Vagina (tissue), 2 donors: ENCODE measurements around the gene PLEKHH3. TPM values are rescaled to one million over a fixed set of nuclear protein-coding genes. Genes with fewer than 3 reads are reported as not detected.

Experiments
- DNase-seq, 2 donors: peaks; one replicate each; pipeline ENCODE4 v3.0.0-alpha.2; 2017; ENCODE audit errors: extremely low spot score in 2 of 2
- H3K27ac ChIP-seq: fragments of 200-600 bp; sonication (generic); one replicate; pipeline ENCODE4 v1.5.1; 2019
- H3K27me3 ChIP-seq: fragments of 200-600 bp; sonication (generic); one replicate; pipeline ENCODE4 v1.5.1; 2019
- H3K36me3 ChIP-seq, 2 donors: fragments of 200-600 bp; sonication (generic); one replicate each; pipeline ENCODE4 v1.5.1; 2017 to 2019
- H3K4me1 ChIP-seq: fragments of 200-600 bp; sonication (generic); one replicate; pipeline ENCODE4 v1.5.1; 2019
- H3K4me3 ChIP-seq, 2 donors: fragments of 200-600 bp; sonication (generic); 1 replicate in 1 of 2; 2 replicates in 1 of 2; pipeline ENCODE4 v1.5.1; 2016 to 2019
- H3K9me3 ChIP-seq: fragments of 200-600 bp; sonication (generic); one replicate; pipeline ENCODE4 v1.5.1; 2019
- CTCF ChIP-seq, 3 experiments: fragments of 450-650 bp in 2 of 3; fragments of 200-600 bp in 1 of 3; sonication (generic) in 1 of 3; IDR thresholded peaks; one replicate each; pipeline ENCODE4 v1.5.1; 2017 to 2019; ENCODE audit warnings: antibody characterized with exemption in 3 of 3, mild to moderate bottlenecking in 2 of 3, moderate library complexity in 2 of 3
- POLR2A ChIP-seq, 2 donors: fragments of 450-650 bp; IDR thresholded peaks; one replicate each; pipeline ENCODE4 v1.6.1; 2017; ENCODE audit warnings: antibody characterized with exemption in 2 of 2, mild to moderate bottlenecking in 2 of 2, moderate library complexity in 2 of 2
- POLR2AphosphoS5 ChIP-seq, 2 donors: sonication (generic); formaldehyde crosslinking; IDR thresholded peaks; one replicate each; pipeline ENCODE4 v1.9.0; 2017; ENCODE audit warnings: antibody characterized with exemption in 2 of 2, mild to moderate bottlenecking in 2 of 2, low read depth in 1 of 2; ENCODE audit not compliant: insufficient read depth in 1 of 2
- intact Hi-C: fragments of 100-400 bp; cut with DNase I; formaldehyde crosslinking; loops from one replicate; pipeline ENCODE4 v1.15.1; 2023
- total RNA-seq: library from RNA; depleted of rRNA; stranded (reverse); fragments of >200 nt; gene quantifications from one replicate; pipeline ENCODE4 v1.2.3, GENCODE V29; 2016

Gene PLEKHH3
- total RNA-seq, 1 donor from 2014 or later = 44.9 TPM

GRCh38 chr17:42659079-42659931 is 17.5 kb downstream of the PLEKHH3 start, which contains the start of gene TUBG2:
Gene TUBG2, plus strand, starts transcription at chr17:42659284. Its CDS starts 220 bp downstream, at chr17:42659504.
- Histone ChIP-seq H3K9me3 (no peaks in the 10 kb centered on the region), H3K36me3 (peaks cover 0 to 5% of the 10 kb centered on the region in 2 donors), H3K27ac (peak within 1 kb of the TSS; percentile 88), H3K27me3 (no peaks in the 10 kb centered on the region), H3K4me3 (peak within 1 kb of the TSS; percentile 66 to 81), H3K4me1 (peaks cover 28% of the 10 kb centered on the region)
- intact Hi-C loops = no loop called here
- TF ChIP-seq POLR2A (IDR thresholded peaks at IDR 0.05) (peak in 1 of 2 donors; percentile 75), POLR2AphosphoS5 (IDR thresholded peaks at IDR 0.05; ENCODE audit: insufficient read depth in 1 of 2, low read depth in 1 of 2) (peak; percentile 86 to 96), CTCF (IDR thresholded peaks at IDR 0.05) (no peak)
- peak in 1 of 2 donors; percentile 87 for DNase-seq

GRCh38 chr17:42657824-42658588 is 18.8 kb downstream of the PLEKHH3 start:
- no peaks in the 10 kb centered on the region for H3K36me3 ChIP-seq
- intact Hi-C loops = no loop called here
- H3K9me3 ChIP-seq = no peaks in the 10 kb centered on the region
- TF ChIP-seq POLR2A (IDR thresholded peaks at IDR 0.05) (no peak), POLR2AphosphoS5 (IDR thresholded peaks at IDR 0.05; ENCODE audit: insufficient read depth in 1 of 2, low read depth in 1 of 2) (no peak), CTCF (IDR thresholded peaks at IDR 0.05) (no peak)
- no peak overlapping the region for H3K27ac ChIP-seq
- no peak for DNase-seq
- no peaks in the 10 kb centered on the region for H3K27me3 ChIP-seq
- peaks cover 36% of the 10 kb centered on the region for H3K4me1 ChIP-seq
- no peak overlapping the region for H3K4me3 ChIP-seq

- Histone ChIP-seq H3K9me3 (no peaks in the 10 kb centered on the region), H3K27ac (peak overlapping the region; percentile 96), H3K36me3 (no peaks in the 10 kb centered on the region), H3K4me3 (no peak overlapping the region), H3K27me3 (no peaks in the 10 kb centered on the region), H3K4me1 (peaks cover 28% of the 10 kb centered on the region)
- intact Hi-C loops = no loop called here
- no peak for TF ChIP-seq CTCF (IDR thresholded peaks at IDR 0.05)
- TF ChIP-seq POLR2A (IDR thresholded peaks at IDR 0.05) = no peak
- TF ChIP-seq POLR2AphosphoS5 (IDR thresholded peaks at IDR 0.05; ENCODE audit: insufficient read depth in 1 of 2, low read depth in 1 of 2) = no peak
- no peak for DNase-seq
Measured at GRCh38 chr17:42655528-42655927, 21.3 kb downstream of the PLEKHH3 start.

GRCh38 chr17:42653179-42654124 is 23.3 kb downstream of the PLEKHH3 start:
- peaks cover 15% of the 10 kb centered on the region for H3K4me1 ChIP-seq
- H3K36me3 ChIP-seq = no peaks in the 10 kb centered on the region
- H3K4me3 ChIP-seq = peak overlapping the region; percentile 32 to 39
- TF ChIP-seq POLR2AphosphoS5 (IDR thresholded peaks at IDR 0.05; ENCODE audit: insufficient read depth in 1 of 2, low read depth in 1 of 2) = peak; percentile 74 to 81
- no peak for TF ChIP-seq CTCF (IDR thresholded peaks at IDR 0.05)
- intact Hi-C loops = no loop called here
- peak in 1 of 2 donors; percentile 85 for DNase-seq
- peak overlapping the region; percentile 96 for H3K27ac ChIP-seq
- H3K27me3 ChIP-seq = no peaks in the 10 kb centered on the region
- no peaks in the 10 kb centered on the region for H3K9me3 ChIP-seq
